HG03025 (cell line): ENCODE results near the gene MCL1.
"Not testable (repeated sequence)": the region's sequence is repeated elsewhere in the genome, so short reads cannot be mapped to it uniquely, and the experiment has no call there.

Experiments
- ATAC-seq: cut with Tn5 transposase; IDR thresholded peaks from one replicate; pipeline ENCODE4 v1.9.1; 2021; ENCODE audit warnings: mild to moderate bottlenecking, moderate library complexity; ENCODE audit not compliant: unreplicated experiment, low FRiP score

MCL1 gene

DNA sequence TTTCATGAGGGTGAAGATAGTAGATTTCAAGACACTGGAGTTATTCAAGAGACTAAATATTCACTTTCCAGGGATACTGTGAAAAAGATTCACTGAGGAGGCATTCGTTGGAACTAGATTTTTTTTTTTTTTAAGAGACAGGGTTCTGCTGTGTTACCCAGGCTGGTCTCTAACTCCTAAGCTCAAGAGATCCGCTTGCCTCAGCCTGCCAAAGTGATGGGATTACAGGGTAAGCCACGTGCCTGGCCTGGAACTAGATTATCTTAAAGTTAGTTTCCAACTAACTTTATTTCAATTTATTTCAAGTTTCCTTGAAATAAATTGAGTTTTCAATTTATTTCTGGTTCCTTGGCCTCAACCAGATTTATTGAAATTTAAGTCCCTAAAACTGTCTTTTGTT lies 24.3 kb upstream of the MCL1 start:
- no peak for ATAC-seq

GRCh38 chr1:150602372-150602771 lies 23.0 kb upstream of the MCL1 start:
- not testable (repeated sequence) for ATAC-seq

DNA sequence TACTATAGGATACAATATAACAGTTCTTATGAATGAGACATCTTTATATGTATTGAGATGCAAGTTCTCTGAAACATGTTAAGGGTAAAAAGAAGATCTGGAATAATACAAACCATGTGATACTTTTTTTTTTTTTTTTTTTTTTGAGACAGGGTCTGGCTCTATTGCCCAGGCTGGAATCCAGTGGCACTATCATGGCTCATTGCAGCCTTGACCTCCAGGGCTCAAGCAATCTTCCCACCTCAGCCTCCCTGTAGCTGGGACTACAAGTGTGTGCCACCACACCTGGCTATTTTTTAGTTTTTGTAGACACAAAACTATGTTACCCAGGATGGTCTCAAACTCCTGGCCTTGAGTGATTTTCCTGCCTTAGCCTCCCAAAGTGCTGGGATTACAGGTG lies 22.1 kb upstream of the MCL1 start:
- no peak for ATAC-seq

GRCh38 chr1:150598346-150598745 lies 18.9 kb upstream of the MCL1 start:
- ATAC-seq: not testable (repeated sequence)

- no peak for ATAC-seq
Observed at GRCh38 chr1:150596976-150597375, 17.6 kb upstream of the MCL1 start.

GRCh38 chr1:150596095-150596892 lies 16.9 kb upstream of the MCL1 start:
- ATAC-seq: no peak

DNA sequence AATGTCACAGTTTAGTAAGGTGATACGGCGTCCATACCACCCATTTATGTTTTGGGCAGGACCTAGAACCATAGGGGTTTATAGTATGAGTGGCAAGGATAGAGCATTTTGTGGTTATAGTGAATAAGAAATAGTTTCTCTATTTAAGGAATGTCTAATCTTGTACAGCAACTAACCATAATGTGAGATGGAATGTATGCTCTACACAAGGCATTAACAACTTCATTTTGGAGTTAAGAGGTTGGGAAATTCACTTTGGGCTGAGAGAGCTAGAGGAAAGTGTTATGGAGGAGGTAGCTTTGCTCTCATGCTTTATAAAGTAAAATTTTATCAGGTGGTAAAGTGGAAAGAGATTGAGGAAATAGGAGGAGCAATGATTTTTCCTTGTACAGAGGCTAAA lies 3.0 kb upstream of the MCL1 start:
- no peak for ATAC-seq

GRCh38 chr1:150581962-150582361 lies 2.6 kb upstream of the MCL1 start:
- not testable (repeated sequence) for ATAC-seq

- ATAC-seq: not testable (repeated sequence)
Observed at GRCh38 chr1:150581437-150581836, 2.0 kb upstream of the MCL1 start.

DNA sequence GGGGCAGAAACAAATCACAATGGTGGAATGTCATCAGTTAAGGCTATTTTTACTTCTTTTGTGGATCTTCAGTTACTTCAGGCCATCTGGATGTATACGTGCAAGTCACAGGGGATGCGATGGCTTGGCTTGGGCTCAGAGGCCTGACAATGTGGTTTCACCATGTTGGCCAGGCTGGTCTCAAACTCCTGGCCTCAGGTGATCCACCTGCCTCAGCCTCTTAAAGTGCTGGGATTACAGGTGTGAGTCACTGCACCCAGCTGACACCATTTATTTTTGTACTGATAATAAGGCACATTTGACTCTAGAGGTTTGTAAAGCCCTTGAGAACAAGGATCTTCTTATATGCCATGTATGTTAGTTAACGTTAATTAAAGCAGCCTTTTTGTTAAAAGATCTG lies 1.6 kb upstream of the MCL1 start:
- ATAC-seq: not testable (repeated sequence)

- no peak for ATAC-seq
Observed at GRCh38 chr1:150579945-150580642, 684 bp upstream of the MCL1 start.

GRCh38 chr1:150578272-150579109 lies 919 bp downstream of the MCL1 start:
- ATAC-seq: no peak

- ATAC-seq: no peak
Observed at GRCh38 chr1:150577557-150578271, 1.7 kb downstream of the MCL1 start.

- ATAC-seq: no peak
Observed at GRCh38 chr1:150576794-150577556, 2.4 kb downstream of the MCL1 start.

- no peak for ATAC-seq
Observed at GRCh38 chr1:150576367-150576711, 3.1 kb downstream of the MCL1 start.

DNA sequence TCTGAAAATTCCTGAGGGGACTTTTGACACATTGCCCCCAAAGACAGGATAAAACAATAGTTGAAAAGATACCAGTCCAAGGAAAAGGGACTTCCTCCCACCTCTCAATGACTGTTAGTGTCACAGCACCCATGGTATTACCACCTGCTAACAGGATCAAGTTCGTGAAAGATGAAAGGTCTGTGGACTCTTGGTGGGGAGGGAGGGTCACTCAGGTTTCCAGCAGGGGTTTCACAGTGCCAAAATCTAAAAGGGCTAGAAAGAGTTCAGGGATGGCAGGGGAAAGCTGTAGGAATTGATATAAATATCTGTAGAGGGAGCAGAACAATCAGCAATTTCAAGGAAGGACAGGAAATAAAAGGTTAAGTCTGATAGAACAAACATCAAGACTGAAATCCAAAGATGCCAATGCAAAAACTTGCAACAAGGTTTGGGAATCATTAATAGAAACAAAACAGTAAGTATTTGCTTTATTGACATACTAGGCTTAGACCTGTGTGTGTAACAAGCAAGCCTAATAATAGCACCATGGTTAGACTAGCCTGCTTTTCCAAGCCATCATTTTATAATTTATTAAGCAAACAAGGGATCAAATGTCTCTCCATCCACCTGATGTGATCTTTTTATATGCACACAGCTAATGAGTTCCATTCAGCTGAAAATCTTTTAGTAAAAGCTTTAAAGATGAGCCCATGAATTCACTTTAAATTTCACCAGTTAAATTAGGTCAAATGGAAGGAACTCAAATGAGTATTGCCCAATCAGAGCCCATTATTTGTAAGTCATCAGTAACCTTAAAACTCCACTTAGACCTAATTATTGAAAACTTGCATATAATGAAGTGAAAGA lies 3.7 kb downstream of the MCL1 start:
- ATAC-seq: no peak

DNA sequence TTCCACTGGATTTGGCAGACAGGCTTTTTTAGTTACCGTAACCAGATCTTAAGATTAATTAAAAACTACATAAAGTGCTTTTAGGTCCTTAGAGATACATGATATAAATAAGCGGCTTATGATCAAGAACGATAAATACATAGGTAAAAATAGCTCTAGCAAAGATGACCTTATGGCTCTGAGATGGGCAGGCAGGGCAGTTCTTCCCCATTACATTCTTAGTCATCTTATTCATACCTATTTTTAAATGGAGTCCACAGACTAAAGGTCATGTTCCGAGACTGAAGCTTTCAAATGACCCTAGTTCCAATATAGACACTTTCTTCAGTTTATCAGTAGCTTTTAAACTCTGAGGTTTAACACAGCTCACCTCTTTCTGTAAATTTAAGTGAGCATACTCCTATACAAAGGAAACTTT lies 4.3 kb downstream of the MCL1 start:
- no peak for ATAC-seq

DNA sequence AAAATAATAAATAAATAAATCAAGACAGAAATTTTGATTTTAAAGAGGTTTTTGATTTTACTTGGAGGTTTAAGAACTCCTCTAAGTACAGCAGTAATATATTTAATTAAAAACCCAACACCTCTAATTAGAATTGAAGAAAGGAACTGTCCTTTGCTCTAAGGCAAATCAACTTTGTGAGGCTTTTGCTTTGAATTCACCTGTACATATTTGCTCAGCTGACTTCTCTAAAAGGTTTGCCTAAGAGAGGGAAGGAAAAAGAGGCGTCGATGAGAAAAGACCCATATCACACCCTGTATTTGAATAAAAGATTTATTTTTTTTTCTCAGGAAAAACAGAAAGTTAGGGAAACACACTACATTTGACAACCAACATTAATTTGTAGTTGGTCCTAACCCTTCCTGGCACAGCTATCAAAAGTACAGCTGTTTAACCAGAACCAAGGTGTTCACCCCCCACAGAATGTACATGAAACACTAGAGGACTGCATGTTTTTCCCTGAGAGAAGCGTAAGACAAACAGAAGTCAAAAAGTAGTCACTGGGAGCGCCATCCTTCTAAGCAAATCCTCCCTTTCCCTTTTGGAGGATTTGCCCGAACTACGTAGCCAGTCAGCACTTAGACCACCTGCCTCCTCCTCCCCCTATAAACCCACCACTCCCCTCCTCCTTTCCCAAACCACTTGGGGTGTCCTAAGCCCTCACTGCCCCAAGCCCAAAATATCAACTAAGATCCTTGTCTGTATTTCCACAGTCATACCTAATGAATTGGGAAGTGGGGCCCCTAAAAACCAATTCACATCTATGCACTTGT lies 4.9 kb downstream of the MCL1 start:
- no peak for ATAC-seq
